Lower leg skin (tissue), 4 donors: Measurements from ENCODE around the gene SFMBT2. TPM values are rescaled to one million over a fixed set of nuclear protein-coding genes. Genes with fewer than 3 reads are reported as not detected.

Source experiments
- DNase-seq, 2 donors: peaks; one replicate each; pipeline ENCODE4 v3.0.0-alpha.2; 2019; ENCODE audit warnings: low spot score in 2 of 2
- H3K4me3 ChIP-seq: fragments of 200-600 bp; sonication (generic); 2 replicates; pipeline ENCODE4 v1.5.1; 2017; ENCODE audit warnings: mild to moderate bottlenecking, low read depth; ENCODE audit not compliant: poor library complexity, severe bottlenecking
- POLR2A ChIP-seq, 2 donors: fragments of 450-650 bp; IDR thresholded peaks; one replicate each; pipeline ENCODE4 v1.6.1; 2016 to 2017; ENCODE audit warnings: antibody characterized with exemption in 2 of 2, mild to moderate bottlenecking in 1 of 2, moderate library complexity in 1 of 2
- WGBS, 2 donors: methylation state at CpG; one replicate each; pipeline ENCODE4 v1.1.5; 2018; 5-methylcytosine and 5-hydroxymethylcytosine counted together
- intact Hi-C: fragments of 100-400 bp; cut with DNase I; formaldehyde crosslinking; loops from one replicate; pipeline ENCODE4 v1.15.0; 2023; ENCODE audit warnings: low total_unique reads
- total RNA-seq, 4 donors: library from RNA; depleted of rRNA; stranded (reverse); fragments of >200 nt; gene quantifications; one replicate each; pipeline ENCODE4 v1.1.0, GENCODE V29; 2016
- TF ChIP-seq, protein P1 (sequence below), 3 donors: fragments of 450-650 bp; IDR thresholded peaks; one replicate each; pipeline ENCODE4 v1.5.1; 2016; ENCODE audit warnings: antibody characterized with exemption in 3 of 3, mild to moderate bottlenecking in 3 of 3, moderate library complexity in 2 of 3

Gene SFMBT2
- total RNA-seq, 4 donors from 2014 or later = 0.42 to 3.3 (median 1.9) TPM

DNA sequence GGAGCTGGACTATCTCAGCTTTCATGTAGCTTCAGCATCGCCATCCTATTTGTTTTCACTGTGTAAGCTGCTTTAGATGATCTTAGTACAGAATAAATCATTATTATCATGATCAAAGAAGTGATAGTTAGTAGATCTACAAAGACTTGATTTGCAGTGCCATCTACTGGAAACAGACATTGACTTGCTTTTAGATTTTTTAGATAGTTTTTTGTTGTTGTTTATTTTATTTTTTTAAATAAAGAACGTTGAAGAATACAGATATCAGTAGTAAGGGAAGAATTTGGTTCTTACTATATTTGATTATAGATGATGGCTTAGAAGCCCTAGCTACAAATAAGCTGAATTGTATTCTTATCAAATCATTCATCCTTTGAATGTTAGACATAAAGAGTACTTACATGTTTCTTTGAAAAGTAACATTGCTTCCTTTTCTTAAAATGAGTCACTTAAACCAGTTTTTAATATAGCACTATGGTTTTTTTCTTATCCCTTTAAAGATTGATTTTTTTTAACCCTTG is 6.3 kb upstream of the SFMBT2 start:
- no peak overlapping the region for H3K4me3 ChIP-seq
- no peak for DNase-seq
- intact Hi-C loops = no loop called here
- WGBS, 2 donors = 4 to 5% methylated on average over 2 of the region's 2 CpGs
- TF ChIP-seq, protein P1, sequence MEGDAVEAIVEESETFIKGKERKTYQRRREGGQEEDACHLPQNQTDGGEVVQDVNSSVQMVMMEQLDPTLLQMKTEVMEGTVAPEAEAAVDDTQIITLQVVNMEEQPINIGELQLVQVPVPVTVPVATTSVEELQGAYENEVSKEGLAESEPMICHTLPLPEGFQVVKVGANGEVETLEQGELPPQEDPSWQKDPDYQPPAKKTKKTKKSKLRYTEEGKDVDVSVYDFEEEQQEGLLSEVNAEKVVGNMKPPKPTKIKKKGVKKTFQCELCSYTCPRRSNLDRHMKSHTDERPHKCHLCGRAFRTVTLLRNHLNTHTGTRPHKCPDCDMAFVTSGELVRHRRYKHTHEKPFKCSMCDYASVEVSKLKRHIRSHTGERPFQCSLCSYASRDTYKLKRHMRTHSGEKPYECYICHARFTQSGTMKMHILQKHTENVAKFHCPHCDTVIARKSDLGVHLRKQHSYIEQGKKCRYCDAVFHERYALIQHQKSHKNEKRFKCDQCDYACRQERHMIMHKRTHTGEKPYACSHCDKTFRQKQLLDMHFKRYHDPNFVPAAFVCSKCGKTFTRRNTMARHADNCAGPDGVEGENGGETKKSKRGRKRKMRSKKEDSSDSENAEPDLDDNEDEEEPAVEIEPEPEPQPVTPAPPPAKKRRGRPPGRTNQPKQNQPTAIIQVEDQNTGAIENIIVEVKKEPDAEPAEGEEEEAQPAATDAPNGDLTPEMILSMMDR (IDR thresholded peaks at IDR 0.05) = no peak
- TF ChIP-seq POLR2A (IDR thresholded peaks at IDR 0.05) = no peak

DNA sequence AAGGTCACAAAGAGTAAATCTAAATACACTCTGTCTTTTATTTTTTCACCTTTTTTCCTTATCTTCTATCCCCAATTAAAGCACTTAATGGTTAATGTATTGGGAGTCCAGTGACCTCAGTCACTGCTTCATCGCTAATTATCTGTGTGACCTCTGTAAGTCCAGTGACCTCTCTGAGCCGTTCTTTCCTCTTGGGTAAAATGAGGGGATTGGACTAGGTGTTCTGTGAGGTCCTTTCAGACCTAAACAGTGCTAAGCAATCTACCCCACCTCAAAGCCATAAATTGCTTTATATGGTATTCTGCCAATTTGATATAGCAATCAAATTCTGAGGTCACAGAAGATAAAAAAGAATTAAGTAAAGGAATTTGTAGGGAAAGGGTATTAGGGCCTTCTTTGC is 3.9 kb upstream of the SFMBT2 start:
- no peak for DNase-seq
- WGBS, 2 donors = 93% methylated on average over 2 of the region's 2 CpGs
- no peak overlapping the region for H3K4me3 ChIP-seq
- intact Hi-C loops = no loop called here
- TF ChIP-seq POLR2A (IDR thresholded peaks at IDR 0.05) = no peak
- TF ChIP-seq, protein P1 (IDR thresholded peaks at IDR 0.05) = no peak

DNA sequence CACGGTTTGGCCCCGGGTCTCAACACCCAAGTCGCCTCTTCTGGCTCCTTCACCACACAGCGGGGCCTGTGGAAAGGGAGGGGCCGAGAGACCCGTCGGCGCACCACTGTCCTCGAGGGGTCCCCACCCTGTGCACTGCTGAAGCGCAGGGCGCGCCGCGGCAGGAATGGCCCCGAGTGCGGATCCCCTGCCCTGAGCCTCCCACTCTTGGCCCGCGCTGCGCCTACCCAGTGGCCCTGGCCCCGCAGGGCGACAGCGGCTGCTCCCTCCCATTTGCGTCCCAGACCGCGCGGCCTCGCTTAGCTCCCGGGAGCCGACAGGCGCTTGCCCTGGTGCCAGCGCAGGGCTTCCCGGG is 2.1 kb upstream of the SFMBT2 start:
- DNase-seq = no peak
- no peak overlapping the region for H3K4me3 ChIP-seq
- intact Hi-C loops = no loop called here
- WGBS, 2 donors = 2 to 5% methylated on average over 4 to 16 of the region's 32 CpGs
- TF ChIP-seq, protein P1 (IDR thresholded peaks at IDR 0.05) = no peak
- no peak for TF ChIP-seq POLR2A (IDR thresholded peaks at IDR 0.05)

DNA sequence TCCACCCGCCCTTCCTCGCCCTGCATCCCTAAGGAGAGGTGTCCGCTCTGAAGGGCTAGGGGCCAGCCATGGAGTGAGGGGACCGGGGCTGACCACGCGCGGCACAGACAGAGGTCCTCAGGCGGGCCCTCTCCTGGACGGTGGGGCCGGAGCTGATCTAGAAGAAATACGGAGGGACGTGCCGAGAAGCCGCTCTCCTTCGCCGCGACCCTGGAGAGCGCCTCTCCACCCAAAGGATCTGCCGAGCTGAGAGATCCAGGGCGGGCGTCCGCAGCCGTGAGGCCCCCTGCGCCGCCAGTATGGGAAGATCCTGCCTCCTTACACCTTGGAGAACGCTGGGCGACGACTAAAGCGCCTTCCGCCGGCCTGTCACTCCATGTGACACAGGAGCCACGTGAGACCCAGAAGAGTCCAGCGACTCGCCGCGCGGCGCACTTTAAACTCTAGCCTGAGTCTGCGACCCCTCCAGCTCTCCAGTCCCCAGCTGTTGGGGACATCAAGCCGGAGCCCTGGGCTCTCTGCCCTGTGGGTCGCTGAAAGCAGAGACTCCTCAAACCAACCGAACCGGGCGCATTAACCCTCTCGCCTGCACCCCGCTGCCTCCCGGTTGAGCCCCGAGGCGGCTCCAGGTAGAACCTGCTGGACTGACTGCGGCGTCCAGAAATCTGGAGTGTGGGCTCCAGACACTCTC is 1.5 kb upstream of the SFMBT2 start:
- 2 to 13% methylated on average over 38 to 40 of the region's 51 CpGs for WGBS, 2 donors
- no peak for TF ChIP-seq POLR2A (IDR thresholded peaks at IDR 0.05)
- TF ChIP-seq, protein P1 (IDR thresholded peaks at IDR 0.05) = no peak
- peak in 1 of 2 donors; percentile 88 for DNase-seq
- intact Hi-C loops = no loop called here
- H3K4me3 ChIP-seq = no peak overlapping the region

DNA sequence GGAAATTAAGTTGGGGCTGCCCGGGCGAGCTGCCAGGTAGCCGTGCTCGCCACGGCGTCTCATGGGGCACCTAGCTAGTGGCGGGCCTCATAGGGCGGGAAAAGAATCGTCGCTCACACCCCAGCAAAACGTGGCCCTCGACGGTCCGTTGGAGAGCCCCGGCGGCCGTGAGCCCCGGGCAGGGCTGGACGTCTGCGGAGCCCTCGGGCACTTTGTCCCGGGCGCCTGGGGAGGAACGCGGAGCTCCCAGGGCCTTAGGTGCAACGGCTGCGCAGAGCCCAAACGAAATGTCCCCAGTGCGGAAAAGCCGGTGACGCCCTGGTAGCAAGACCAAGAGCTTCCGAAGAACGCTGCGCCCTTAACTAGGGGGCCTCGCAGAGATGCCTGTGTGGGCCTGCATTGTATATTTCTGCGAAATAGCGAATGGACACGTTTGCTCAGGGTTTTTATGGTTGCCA is 866 bp upstream of the SFMBT2 start:
- no peak overlapping the region for H3K4me3 ChIP-seq
- intact Hi-C loops = no loop called here
- peak in 1 of 2 donors; percentile 85 for DNase-seq
- TF ChIP-seq POLR2A (IDR thresholded peaks at IDR 0.05) = no peak
- TF ChIP-seq, protein P1 (IDR thresholded peaks at IDR 0.05) = no peak
- 0 to 1% methylated on average over 10 to 30 of the region's 38 CpGs for WGBS, 2 donors
